Measurements from ENCODE around the gene ZNF227. TPM values are rescaled to one million over a fixed set of nuclear protein-coding genes. Genes with fewer than 3 reads are reported as not detected.
"Not testable (repeated sequence)": the region's sequence is repeated elsewhere in the genome, so short reads cannot be mapped to it uniquely, and the experiment has no call there.

The ZNF227 gene
- total RNA-seq, result 10.4 TPM
- long read RNA-seq, partial matches to known transcripts, result 2 of 4 reads
- long read RNA-seq, other reads (novel, unspliced or antisense), result 1 of 4 reads

DNA sequence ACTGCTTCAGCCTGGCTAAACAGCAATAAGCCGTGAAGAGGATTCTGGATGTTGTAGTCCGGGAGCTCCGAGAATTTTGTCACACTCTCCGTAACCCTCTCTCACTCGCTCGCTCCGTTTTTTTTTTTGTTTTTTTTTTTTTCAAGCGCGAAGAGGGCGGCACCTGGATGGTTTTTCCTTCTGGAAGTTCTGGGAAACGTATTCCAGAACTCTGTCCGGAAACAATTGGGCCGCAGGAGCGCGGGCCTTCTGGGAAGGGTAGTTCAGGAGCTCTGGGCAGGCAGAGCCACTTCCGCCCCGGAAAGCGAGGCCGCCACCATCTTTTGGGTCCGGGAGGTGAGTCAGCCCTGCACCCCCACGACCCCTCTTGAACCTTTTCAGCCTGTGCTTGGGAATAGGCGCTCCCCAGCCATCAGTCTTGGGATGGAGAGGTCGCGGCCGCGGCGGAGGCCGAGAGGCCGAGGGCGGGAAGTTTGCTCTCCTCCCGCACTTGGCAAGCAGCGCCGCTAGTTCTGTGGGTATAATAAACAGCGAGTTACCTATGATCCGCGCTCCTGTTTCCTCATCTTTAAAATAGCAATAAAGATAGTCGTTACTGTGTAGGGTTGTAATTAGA is at the start of gene ZNF227:
Gene ZNF227, plus strand, starts transcription at position 283 of the 616 bp plus-strand sequence. CDS start 5,261 bp downstream, outside the sequence.
- peaks cover 33% of the 10 kb centered on the region for H3K4me1 ChIP-seq
- TF ChIP-seq, protein P1, sequence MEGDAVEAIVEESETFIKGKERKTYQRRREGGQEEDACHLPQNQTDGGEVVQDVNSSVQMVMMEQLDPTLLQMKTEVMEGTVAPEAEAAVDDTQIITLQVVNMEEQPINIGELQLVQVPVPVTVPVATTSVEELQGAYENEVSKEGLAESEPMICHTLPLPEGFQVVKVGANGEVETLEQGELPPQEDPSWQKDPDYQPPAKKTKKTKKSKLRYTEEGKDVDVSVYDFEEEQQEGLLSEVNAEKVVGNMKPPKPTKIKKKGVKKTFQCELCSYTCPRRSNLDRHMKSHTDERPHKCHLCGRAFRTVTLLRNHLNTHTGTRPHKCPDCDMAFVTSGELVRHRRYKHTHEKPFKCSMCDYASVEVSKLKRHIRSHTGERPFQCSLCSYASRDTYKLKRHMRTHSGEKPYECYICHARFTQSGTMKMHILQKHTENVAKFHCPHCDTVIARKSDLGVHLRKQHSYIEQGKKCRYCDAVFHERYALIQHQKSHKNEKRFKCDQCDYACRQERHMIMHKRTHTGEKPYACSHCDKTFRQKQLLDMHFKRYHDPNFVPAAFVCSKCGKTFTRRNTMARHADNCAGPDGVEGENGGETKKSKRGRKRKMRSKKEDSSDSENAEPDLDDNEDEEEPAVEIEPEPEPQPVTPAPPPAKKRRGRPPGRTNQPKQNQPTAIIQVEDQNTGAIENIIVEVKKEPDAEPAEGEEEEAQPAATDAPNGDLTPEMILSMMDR (IDR thresholded peaks at IDR 0.05; ENCODE audit: borderline replicate concordance), result no peak
- H3K27me3 ChIP-seq (ENCODE audit: low read depth), result no peaks in the 10 kb centered on the region
- peaks cover 30% of the 10 kb centered on the region for H3K36me3 ChIP-seq
- H3K4me3 ChIP-seq, result peak within 1 kb of the TSS; percentile 91
- H3K27ac ChIP-seq (replicated peaks), result peak within 1 kb of the TSS; percentile 92
- intact Hi-C loops (cut with micrococcal nuclease), result no loop called here
- peak; percentile 91 for DNase-seq
- H3K9me3 ChIP-seq (replicated peaks), result no peaks in the 10 kb centered on the region

DNA sequence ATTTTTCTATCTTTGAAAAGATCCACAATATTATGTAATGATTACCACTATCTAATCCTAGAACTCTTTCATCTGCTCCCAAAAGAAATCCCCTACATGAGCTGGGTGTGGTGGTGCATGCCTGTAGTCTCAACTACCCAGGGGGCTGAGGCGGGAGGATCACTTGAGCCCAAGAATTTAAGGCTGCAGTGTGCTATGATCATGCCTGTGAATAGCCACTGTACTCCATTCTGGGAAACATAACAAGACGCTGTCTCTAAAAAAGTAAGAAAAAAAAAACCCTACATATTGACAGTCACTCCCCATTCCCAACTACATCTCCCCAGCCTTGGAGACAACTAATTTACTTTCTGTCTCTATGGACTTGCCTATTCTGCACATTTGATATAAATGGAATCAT is 48.5 kb upstream of the ZNF227 start:
- no peak for DNase-seq
- H3K4me3 ChIP-seq, result no peak overlapping the region
- TF ChIP-seq, protein P1 (IDR thresholded peaks at IDR 0.05; ENCODE audit: borderline replicate concordance), result no peak
- H3K36me3 ChIP-seq, result peaks cover 28% of the 10 kb centered on the region
- peaks cover 34% of the 10 kb centered on the region for H3K4me1 ChIP-seq
- intact Hi-C loops (cut with micrococcal nuclease), result no loop called here
- no peaks in the 10 kb centered on the region for H3K27me3 ChIP-seq (ENCODE audit: low read depth)
- no peak overlapping the region for H3K27ac ChIP-seq (replicated peaks)
- H3K9me3 ChIP-seq (replicated peaks), result peaks cover 79% of the 10 kb centered on the region

DNA sequence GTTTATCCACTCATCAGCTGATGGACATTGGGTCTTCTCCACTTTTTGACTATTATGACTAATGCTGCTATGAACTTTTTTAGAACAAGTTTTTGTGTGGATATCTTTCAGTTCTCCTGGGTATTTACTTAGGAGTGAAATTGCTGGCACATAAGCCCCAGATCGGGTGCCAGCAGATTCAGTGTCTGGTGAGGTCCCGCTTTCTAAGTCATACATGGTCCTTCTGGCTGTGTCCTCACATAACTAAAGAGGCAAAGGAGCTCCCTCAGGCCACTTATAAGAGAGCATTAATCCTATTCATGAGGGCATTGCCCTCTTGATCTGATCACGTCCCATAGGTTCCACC is 48.0 kb upstream of the ZNF227 start:
- TF ChIP-seq, protein P1 (IDR thresholded peaks at IDR 0.05; ENCODE audit: borderline replicate concordance), result no peak
- peak overlapping the region; percentile 85 for H3K4me3 ChIP-seq
- H3K9me3 ChIP-seq (replicated peaks), result peaks cover 79% of the 10 kb centered on the region
- peaks cover 33% of the 10 kb centered on the region for H3K36me3 ChIP-seq
- H3K27ac ChIP-seq (replicated peaks), result peak overlapping the region; percentile 90
- peaks cover 34% of the 10 kb centered on the region for H3K4me1 ChIP-seq
- intact Hi-C loops (cut with micrococcal nuclease), result no loop called here
- no peak for DNase-seq
- H3K27me3 ChIP-seq (ENCODE audit: low read depth), result no peaks in the 10 kb centered on the region

DNA sequence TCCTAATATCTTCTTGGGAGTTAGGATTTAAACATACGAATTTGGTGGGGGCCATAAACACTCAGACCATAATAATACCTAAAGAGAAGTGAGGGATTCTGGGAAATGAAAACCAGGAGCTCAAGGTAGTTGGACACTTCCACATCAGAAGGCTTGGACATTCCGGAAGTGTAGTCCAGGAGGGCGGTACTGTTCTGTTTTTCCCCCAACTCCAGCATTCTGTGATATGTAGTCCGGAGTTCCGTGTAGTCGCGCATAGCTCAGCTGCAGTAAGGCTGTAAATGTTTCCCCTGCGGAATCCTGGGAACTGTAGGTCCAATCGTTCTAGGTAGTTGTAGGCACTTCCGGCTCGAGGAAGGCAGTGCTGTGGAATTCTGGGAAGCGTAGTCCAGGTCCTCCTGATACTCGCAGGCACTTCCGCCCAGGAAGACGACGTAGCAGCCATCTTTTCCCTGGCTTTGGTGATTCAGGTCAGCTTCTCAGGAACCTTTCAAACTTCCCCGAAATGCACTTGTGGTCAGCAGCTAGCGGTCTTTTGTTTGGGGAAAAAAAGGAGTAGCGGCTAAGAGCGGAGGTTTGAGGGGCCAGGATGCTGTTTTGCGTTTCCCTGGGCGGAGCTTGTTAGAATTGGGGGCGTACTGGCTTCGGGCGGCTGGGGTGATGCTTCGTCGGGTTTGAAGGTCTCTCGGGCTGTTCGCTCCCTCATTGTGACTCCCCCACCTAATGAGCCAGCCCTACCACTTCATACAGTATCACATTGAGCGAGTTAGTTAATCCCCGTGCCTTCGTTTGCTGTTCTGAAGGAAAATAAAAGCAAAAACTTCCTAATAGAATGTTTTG is 47.4 kb upstream of the ZNF227 start, which contains the start of gene ZNF226:
Gene ZNF226, plus strand, starts transcription at position 428 of the 840 bp plus-strand sequence. CDS start 4,981 bp downstream, outside the sequence.
- Histone ChIP-seq H3K27ac (replicated peaks) (peak within 1 kb of the TSS; percentile 90), H3K27me3 (ENCODE audit: low read depth) (no peaks in the 10 kb centered on the region), H3K4me1 (peaks cover 34% of the 10 kb centered on the region), H3K9me3 (replicated peaks) (peaks cover 79% of the 10 kb centered on the region), H3K36me3 (peaks cover 39% of the 10 kb centered on the region), H3K4me3 (peak within 1 kb of the TSS; percentile 85)
- intact Hi-C loops (cut with micrococcal nuclease), result no loop called here
- peak; percentile 84 for DNase-seq
- TF ChIP-seq, protein P1 (IDR thresholded peaks at IDR 0.05; ENCODE audit: borderline replicate concordance), result no peak

DNA sequence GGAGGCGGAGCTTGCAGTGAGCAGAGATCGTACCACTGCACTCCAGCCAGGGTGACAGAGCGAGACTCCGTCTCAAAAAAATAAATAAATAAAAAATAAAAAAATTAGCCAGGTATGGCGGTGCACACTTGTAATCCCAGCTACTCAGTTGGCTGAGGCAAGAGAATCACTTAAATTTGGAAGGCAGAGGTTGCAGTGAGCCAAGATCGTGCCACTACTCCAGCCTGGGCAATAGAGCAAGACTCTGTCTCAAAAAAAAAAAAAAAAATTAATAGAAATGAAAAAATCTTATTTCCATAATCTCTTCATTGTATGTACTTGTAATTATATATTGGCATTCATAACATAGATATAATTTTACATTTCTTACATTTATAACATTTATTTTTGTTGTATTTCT is 41.7 kb upstream of the ZNF227 start:
- Histone ChIP-seq H3K4me1 (peaks cover 22% of the 10 kb centered on the region), H3K9me3 (replicated peaks) (peaks cover 92% of the 10 kb centered on the region), H3K36me3 (peaks cover 96% of the 10 kb centered on the region)
- H3K27ac ChIP-seq (replicated peaks); H3K27me3 ChIP-seq (ENCODE audit: low read depth); DNase-seq; intact Hi-C loops (cut with micrococcal nuclease); H3K4me3 ChIP-seq: not testable (repeated sequence)

Measured in left ventricle myocardium inferior (tissue), 1 donor.